Astrocyte of the spinal cord (primary cell): ENCODE results near the gene TXNDC11.

Experiments used
- DNase-seq: peaks from one replicate; pipeline ENCODE4 v3.0.0; 2011; ENCODE audit warnings: low read depth, low spot score
- H3K4me3 ChIP-seq: 2 replicates; pipeline ENCODE4 v1.5.1; 2011; ENCODE audit warnings: low read depth, mild to moderate bottlenecking, low read length, moderate library complexity
- CTCF ChIP-seq: IDR thresholded peaks from 2 replicates; pipeline ENCODE4 v1.5.1; 2012; ENCODE audit warnings: low read depth, mild to moderate bottlenecking, low read length, inconsistent platforms
- in situ Hi-C: cut with HindIII; loops from 2 replicates; pipeline ENCODE4 v1.10.0; 2017; ENCODE audit warnings: low sequenced_read_pairs

TXNDC11 gene

GRCh38 chr16:11759163-11759834 lies 16.6 kb upstream of the TXNDC11 start:
- no peak for DNase-seq
- H3K4me3 ChIP-seq: no peak overlapping the region
- no peak for TF ChIP-seq CTCF
- in situ Hi-C loops: no loop called here

- H3K4me3 ChIP-seq: no peak overlapping the region
- no peak for TF ChIP-seq CTCF
- in situ Hi-C loops: no loop called here
- DNase-seq: peak; percentile 85
Observed at GRCh38 chr16:11757671-11758545, 15.3 kb upstream of the TXNDC11 start.

GRCh38 chr16:11756248-11756647 lies 13.6 kb upstream of the TXNDC11 start:
- H3K4me3 ChIP-seq: no peak overlapping the region
- DNase-seq: no peak
- in situ Hi-C loops: no loop called here
- no peak for TF ChIP-seq CTCF

- peak; percentile 28 for DNase-seq
- in situ Hi-C loops: no loop called here
- H3K4me3 ChIP-seq: no peak overlapping the region
- TF ChIP-seq CTCF: no peak
Observed at GRCh38 chr16:11755022-11755760, 12.5 kb upstream of the TXNDC11 start.

- in situ Hi-C loops: no loop called here
- H3K4me3 ChIP-seq: no peak overlapping the region
- DNase-seq: no peak
- TF ChIP-seq CTCF: no peak
Observed at GRCh38 chr16:11752856-11753255, 10.2 kb upstream of the TXNDC11 start.

GRCh38 chr16:11750056-11750455 lies 7.4 kb upstream of the TXNDC11 start:
- H3K4me3 ChIP-seq: no peak overlapping the region
- in situ Hi-C loops: no loop called here
- no peak for TF ChIP-seq CTCF
- no peak for DNase-seq
